K562 (cell line): ENCODE measurements around the gene CMPK1. TPM values are rescaled to one million over a fixed set of nuclear protein-coding genes. Genes with fewer than 3 reads are reported as not detected.

Experiments
- ARID1B ChIP-seq: fragments of 450-650 bp; IDR thresholded peaks from 2 replicates; pipeline ENCODE4 v1.6.1; 2016; ENCODE audit warnings: antibody characterized with exemption, mild to moderate bottlenecking, inconsistent platforms
- BCL6 ChIP-seq: fragments of 250-450 bp; sonication (Bioruptor Pico); IDR thresholded peaks from 2 replicates; pipeline ENCODE4 v1.4.0; 2020
- CBX3 ChIP-seq, 2 experiments: IDR thresholded peaks; 1 replicate in 1 of 2; 2 replicates in 1 of 2; pipeline ENCODE4 v1.6.1; 2012; ENCODE audit warnings: inconsistent platforms in 2 of 2, low read length in 2 of 2, borderline replicate concordance in 1 of 2, control low read depth in 1 of 2
- CHCHD3 ChIP-seq: fragments of 250-450 bp; sonication (Bioruptor Pico); IDR thresholded peaks from 2 replicates; pipeline ENCODE4 v2.1.2; 2022; ENCODE audit warnings: mild to moderate bottlenecking
- DIDO1 ChIP-seq: fragments of 450-650 bp; IDR thresholded peaks from 2 replicates; pipeline ENCODE4 v1.6.1; 2016; ENCODE audit warnings: low read depth, missing biosample characterization, missing genetic modification characterization
- ETS1 ChIP-seq: conservative IDR thresholded peaks from 2 replicates; pipeline ENCODE4 v1.6.1; 2011; ENCODE audit warnings: low read depth, mild to moderate bottlenecking, low read length; ENCODE audit not compliant: control insufficient read depth
- EZH2 ChIP-seq: IDR thresholded peaks from 2 replicates; pipeline ENCODE4 v1.6.1; 2012; ENCODE audit warnings: low read depth, mild to moderate bottlenecking, inconsistent platforms, low read length, borderline replicate concordance
- JUN ChIP-seq, 2 experiments: sonication (generic) in 1 of 2; formaldehyde crosslinking in 1 of 2; IDR thresholded peaks; 2 replicates each; pipeline versions ENCODE4 v1.6.1 to v1.8.0; 2012 to 2022; ENCODE audit warnings: borderline replicate concordance in 2 of 2, mild to moderate bottlenecking in 2 of 2, improper control_type of control experiment in 1 of 2, low read depth in 1 of 2, low read length in 1 of 2, missing genetic modification reagents in 1 of 2
- MBD1 ChIP-seq: fragments of 250-450 bp; sonication (Bioruptor Pico); IDR thresholded peaks from 2 replicates; pipeline ENCODE4 v1.8.0; 2022; ENCODE audit warnings: inconsistent platforms
- PRDM10 ChIP-seq: fragments of 450-650 bp; IDR thresholded peaks from 2 replicates; pipeline ENCODE4 v1.6.1; 2018; ENCODE audit not compliant: partially characterized antibody
- PRMT5 ChIP-seq: sonication (generic); formaldehyde crosslinking; IDR thresholded peaks from 2 replicates; pipeline ENCODE4 v1.5.0; 2020; ENCODE audit warnings: missing genetic modification reagents
- PRPF4 ChIP-seq: fragments of 200-400 bp; formaldehyde crosslinking; IDR thresholded peaks from one replicate; pipeline ENCODE4 v1.6.1; 2017; ENCODE audit warnings: low read length, low read depth, mild to moderate bottlenecking; ENCODE audit not compliant: insufficient read depth, poor library complexity, severe bottlenecking
- PYGO2 ChIP-seq: fragments of 450-650 bp; IDR thresholded peaks from 2 replicates; pipeline ENCODE4 v1.6.1; 2016; ENCODE audit warnings: mild to moderate bottlenecking, missing genetic modification characterization, moderate library complexity, missing compliant biosample characterization
- RBM34 ChIP-seq: fragments of 200-400 bp; formaldehyde crosslinking; IDR thresholded peaks from 2 replicates; pipeline ENCODE4 v1.6.1; 2018; ENCODE audit warnings: low read length, borderline replicate concordance; ENCODE audit not compliant: insufficient read depth
- SIN3B ChIP-seq: fragments of 450-650 bp; IDR thresholded peaks from 2 replicates; pipeline ENCODE4 v1.6.1; 2017; ENCODE audit warnings: low read depth, mild to moderate bottlenecking, moderate library complexity
- THRAP3 ChIP-seq: fragments of 450-650 bp; IDR thresholded peaks from 2 replicates; pipeline ENCODE4 v1.6.1; 2016; ENCODE audit warnings: mild to moderate bottlenecking, inconsistent platforms, borderline replicate concordance
- ZNF124 ChIP-seq: sonication (generic); formaldehyde crosslinking; IDR thresholded peaks from 2 replicates; pipeline ENCODE4 v1.8.1; 2022; ENCODE audit warnings: missing genetic modification reagents
- ZNF184 ChIP-seq: sonication (generic); formaldehyde crosslinking; IDR thresholded peaks from 2 replicates; pipeline ENCODE4 v1.5.0; 2020; ENCODE audit warnings: missing genetic modification reagents
- ZNF277 ChIP-seq: fragments of 250-450 bp; sonication (Bioruptor Pico); IDR thresholded peaks from 2 replicates; pipeline ENCODE4 v1.8.0; 2022; ENCODE audit warnings: inconsistent platforms, mild to moderate bottlenecking, moderate library complexity, borderline replicate concordance
- ZNF384 ChIP-seq: IDR thresholded peaks from 2 replicates; pipeline ENCODE4 v1.6.1; 2012; ENCODE audit warnings: low read depth, low read length, improper control_type of control experiment
- polyA plus RNA-seq, 8 experiments: library from polyadenylated mRNA; depleted of rRNA in 4 of 8; stranded (reverse) in 5 of 8; unstranded in 3 of 8; fragments of >200 nt; fragmentation: Nextera tagmentation in 2 of 8; fragmentation: Illumina TruSeq in 1 of 8; extraction: Ambion mirVana in 2 of 8; extraction: Trizol in 1 of 8; gene quantifications; 2 replicates each; pipeline versions ENCODE4 v1.2.1 to v1.2.3, GENCODE V29; 2011 to 2014; ENCODE audit warnings: inconsistent platforms in 1 of 8, missing spikeins in 1 of 8
- total RNA-seq, 7 experiments: library from RNA; depleted of rRNA in 6 of 7; stranded (reverse); fragments of >200 nt in 6 of 7; fragmentation: Illumina TruSeq in 2 of 7; extraction: Trizol in 2 of 7; gene quantifications; 2 replicates each; pipeline versions ENCODE4 v1.2.1 to v1.2.3, GENCODE V29; 2011 to 2021; ENCODE audit warnings: low replicate concordance in 1 of 7

The CMPK1 gene
- total and polyA plus RNA-seq, 9 of the 15 experiments (the other 6 are each of a cell fraction or from before 2014, with no cell fraction given), result 54.5 to 197 (median 116) TPM

GRCh38 chr1:47313915-47314664 lies 19.5 kb upstream of the CMPK1 start, which contains the start of gene STIL (continued):
- peak; percentile 54 for TF ChIP-seq PRDM10
- no peak for TF ChIP-seq CHCHD3 (CRISPR knock-in tag)
- TF ChIP-seq ARID1B, result no peak
- TF ChIP-seq ZNF384, result no peak
- peak; percentile 89 for TF ChIP-seq SIN3B
- no peak for TF ChIP-seq PRMT5 (CRISPR knock-in tag)
- no peak; the same call in 1 of the 2 replicates for TF ChIP-seq THRAP3
- TF ChIP-seq JUN (IDR thresholded peaks at IDR 0.05; ENCODE audit: borderline replicate concordance, low read depth, low read length), result no peak; the same call in 1 of the 2 replicates
- no peak for TF ChIP-seq JUN (CRISPR knock-in tag; IDR thresholded peaks at IDR 0.05; ENCODE audit: borderline replicate concordance)
- TF ChIP-seq PRPF4, result no peak
- no peak for TF ChIP-seq ZNF184 (CRISPR knock-in tag)
- TF ChIP-seq RBM34, result no peak
- TF ChIP-seq ZNF277 (CRISPR knock-in tag), result no peak
- TF ChIP-seq ETS1, result peak; percentile 81; the same call in 1 of the 2 replicates
- no peak for TF ChIP-seq DIDO1 (tag)
- no peak for TF ChIP-seq PYGO2 (tag)
- TF ChIP-seq EZH2, result no peak
- TF ChIP-seq ZNF124 (CRISPR knock-in tag), result no peak
- TF ChIP-seq BCL6 (CRISPR knock-in tag), result no peak
- TF ChIP-seq MBD1 (CRISPR knock-in tag), result no peak
- TF ChIP-seq CBX3 (IDR thresholded peaks at IDR 0.05; ENCODE audit: borderline replicate concordance in 1 of 2, low read length in 2 of 2), result no peak; a peak in 1 of 3 replicates
